Stimulated activated CD4-positive, alpha-beta T cell treated with anti-CD3 and anti-CD28 coated beads, Interleukin-1b, Interleukin-23, amount 100 ng/mL, for 1 hour (primary cell): ENCODE measurements around the gene RASGRF1.
"Not testable (repeated sequence)": the region's sequence is repeated elsewhere in the genome, so short reads cannot be mapped to it uniquely, and the experiment has no call there.

Source experiments
- DNase-seq, 2 donors: peaks; one replicate each; pipeline ENCODE4 v3.0.0-alpha.2; 2020; ENCODE audit warnings: low read depth in 2 of 2

Gene RASGRF1

DNA sequence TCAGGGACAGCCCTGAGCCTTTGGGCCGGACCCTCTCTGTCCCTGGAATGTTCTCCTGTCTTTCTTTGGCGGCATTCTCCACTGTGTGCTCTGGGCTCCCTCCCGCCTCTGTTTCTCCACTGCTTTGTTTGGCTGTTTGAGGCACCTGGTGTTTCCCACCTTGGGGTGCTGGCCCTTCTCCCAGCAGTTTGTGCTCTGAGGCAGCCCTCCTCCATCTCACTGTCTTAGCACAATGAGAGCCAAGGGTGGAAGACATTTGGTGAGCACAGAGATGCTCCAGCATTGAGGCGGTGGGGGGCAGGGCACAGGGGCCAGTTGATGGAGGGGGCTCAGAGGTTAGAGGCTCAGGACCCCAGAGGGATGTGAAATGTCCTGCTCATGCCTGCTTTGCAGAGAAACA lies 54.3 kb downstream of the RASGRF1 start:
- no peak for DNase-seq

DNA sequence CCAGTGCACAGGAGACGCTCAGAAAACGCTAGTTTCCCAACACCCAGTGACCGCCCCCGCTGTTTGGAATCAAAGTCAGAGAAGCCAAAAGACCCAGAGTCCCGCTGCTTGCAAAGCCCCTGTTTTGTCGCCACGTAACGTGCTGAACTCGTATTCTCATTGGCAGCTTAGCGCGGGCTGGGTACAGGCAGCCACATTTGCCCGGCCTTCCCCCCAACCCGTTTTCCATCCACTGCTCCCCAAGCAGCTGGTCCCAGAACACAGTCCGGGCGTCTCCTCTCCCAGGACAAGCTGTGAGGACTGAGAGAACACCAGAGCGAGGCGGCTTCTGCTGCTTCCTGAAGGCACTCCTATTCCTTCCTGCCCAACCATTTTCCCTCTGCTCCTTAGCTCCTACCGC lies 54.8 kb downstream of the RASGRF1 start:
- no peak for DNase-seq

DNA sequence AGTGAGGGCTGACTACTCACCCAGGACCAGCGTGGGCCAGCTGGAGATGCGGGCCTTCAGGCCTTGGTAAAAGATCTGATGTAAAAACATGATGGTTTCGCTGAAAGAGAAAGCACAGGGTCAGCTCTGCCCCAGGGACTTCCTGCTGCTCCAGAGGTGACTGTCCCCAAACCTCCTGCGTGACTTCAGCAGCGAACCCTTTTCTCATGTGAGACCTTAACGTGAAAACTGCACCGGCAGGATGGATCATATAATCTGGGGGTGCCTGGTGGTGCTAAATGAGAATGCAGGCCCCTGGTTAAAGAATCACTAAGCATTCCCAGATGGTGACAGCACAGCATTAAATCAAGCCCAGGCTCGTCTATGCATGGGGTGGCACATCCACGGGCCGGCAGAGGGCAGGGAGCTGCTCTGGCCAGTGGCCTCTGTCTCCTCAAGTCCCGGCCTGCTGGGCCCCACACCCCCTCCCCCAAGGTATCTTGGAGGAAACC lies 55.4 kb downstream of the RASGRF1 start:
- DNase-seq, result no peak

DNA sequence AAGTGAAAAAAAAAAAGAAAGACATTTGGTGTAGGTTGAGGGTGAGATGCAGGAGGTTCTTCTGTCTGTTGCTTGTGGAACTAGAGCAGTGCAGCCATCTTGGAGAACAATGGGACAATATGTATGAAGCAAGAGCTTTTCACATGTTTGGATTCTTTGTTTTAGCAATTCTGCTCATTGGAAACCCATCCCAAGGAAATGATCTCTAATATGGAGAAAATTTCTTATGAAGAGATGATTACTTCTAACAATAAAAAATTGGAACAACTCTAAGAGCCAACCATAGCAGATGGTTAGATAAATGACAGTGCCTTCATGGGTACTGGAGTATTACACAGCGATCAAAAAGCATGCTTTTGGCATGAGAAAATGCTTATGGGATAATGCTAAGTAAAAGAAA lies 56.3 kb downstream of the RASGRF1 start:
- no peak for DNase-seq

DNA sequence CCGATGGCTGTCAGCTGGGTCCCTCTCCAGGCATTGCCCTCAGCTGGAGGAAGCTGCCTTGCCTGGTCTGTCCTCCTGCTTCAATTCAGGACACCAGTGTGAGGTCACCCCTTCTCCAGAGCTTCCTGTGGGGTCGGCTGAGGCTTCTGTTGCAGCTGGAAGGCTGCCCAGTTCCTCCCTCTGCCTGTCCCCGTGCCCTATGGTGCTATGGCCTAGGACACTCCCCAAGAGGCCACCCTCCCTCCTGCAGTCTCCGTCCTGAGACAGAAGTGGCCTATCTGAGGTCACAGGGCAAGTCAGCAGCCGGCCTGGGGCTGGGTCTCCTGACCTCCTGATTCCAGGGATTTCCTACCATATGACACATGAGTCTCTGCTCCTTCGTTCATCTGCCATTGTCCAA lies 57.9 kb downstream of the RASGRF1 start:
- no peak for DNase-seq

DNA sequence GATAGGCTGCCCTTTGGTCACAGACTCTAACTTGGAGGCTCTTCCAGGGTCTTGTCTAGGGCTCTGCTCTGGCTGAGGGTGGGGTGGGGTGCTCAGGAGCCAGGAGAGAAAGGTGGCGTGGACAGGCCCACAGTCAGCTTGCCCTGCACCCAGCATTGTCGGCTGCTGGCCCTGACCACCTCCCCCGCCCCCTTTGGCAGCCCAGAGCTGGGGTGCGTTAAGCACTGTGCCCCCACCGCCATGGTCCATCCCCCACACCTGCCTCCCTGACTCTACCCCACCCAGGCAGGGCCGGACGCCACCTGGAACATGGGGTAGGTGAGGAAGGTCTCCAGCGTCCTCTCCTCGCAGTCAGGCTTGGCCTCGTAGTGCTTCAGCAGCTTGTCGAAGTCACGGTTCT lies 58.8 kb downstream of the RASGRF1 start:
- no peak for DNase-seq

DNA sequence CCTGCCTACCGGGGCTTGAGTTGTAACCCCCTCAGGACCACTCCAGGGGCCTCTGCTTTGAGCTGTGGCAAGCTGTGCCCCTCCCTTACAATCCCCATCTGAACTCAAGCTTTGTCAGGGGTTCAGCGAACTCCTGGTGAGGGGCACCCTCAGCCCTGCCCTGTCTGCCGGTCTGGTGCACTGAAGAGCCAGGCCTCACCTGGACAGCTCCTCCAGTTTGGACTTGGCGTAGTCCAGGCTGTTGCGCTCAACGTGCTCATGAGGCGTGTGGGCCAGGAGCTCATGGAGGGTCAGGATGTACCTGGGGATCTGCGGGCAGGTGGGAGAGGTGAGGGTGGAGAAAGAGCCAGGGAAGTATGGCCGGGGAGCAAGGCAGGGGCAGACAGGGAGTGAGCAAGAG lies 59.4 kb downstream of the RASGRF1 start:
- no peak for DNase-seq

DNA sequence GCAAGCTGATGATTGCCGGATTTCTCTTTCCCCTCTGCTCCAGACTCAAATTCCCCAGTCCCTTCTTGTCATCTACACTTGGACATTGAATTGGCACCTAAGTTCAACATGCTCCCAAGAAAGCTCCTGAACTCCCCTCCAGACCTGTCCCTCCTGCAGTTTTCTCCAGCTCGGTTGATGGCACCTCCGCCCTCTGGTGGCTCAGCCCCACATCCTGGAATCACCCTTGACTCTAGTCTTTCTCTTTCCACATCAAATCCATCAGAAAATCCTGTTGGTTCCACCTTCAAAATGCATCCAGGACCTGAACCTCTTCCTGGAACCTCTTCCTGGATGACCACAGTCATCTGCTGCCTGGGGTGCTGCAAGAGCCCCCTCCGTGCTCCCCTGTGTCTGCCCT lies 60.1 kb downstream of the RASGRF1 start:
- no peak for DNase-seq

DNA sequence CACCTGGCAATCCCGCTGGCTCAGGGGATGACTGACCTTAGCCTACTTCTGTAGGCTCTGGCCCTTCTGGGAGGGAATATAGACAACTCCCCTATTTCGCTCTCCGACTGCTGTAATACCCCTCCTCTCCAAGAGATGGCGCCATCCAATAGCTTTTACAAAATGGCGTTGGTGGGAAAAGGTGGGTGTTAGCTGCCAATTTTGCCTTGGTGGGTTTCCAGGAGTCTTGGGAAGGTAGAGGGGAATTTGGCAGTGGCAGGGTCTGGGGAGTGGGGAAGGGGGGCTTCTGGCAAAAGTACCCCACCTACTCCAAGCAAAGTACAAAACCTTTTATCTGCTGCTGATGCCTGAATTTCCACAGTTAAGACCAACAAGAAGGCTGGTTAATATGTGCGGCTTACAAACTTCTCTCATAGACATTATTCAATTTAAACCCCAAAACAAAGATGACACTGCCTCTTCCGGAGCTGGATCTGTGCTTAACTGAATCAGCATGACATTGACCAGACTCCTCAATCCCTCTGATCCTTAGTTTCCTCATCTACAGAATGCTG lies 62.1 kb downstream of the RASGRF1 start:
- no peak for DNase-seq

DNA sequence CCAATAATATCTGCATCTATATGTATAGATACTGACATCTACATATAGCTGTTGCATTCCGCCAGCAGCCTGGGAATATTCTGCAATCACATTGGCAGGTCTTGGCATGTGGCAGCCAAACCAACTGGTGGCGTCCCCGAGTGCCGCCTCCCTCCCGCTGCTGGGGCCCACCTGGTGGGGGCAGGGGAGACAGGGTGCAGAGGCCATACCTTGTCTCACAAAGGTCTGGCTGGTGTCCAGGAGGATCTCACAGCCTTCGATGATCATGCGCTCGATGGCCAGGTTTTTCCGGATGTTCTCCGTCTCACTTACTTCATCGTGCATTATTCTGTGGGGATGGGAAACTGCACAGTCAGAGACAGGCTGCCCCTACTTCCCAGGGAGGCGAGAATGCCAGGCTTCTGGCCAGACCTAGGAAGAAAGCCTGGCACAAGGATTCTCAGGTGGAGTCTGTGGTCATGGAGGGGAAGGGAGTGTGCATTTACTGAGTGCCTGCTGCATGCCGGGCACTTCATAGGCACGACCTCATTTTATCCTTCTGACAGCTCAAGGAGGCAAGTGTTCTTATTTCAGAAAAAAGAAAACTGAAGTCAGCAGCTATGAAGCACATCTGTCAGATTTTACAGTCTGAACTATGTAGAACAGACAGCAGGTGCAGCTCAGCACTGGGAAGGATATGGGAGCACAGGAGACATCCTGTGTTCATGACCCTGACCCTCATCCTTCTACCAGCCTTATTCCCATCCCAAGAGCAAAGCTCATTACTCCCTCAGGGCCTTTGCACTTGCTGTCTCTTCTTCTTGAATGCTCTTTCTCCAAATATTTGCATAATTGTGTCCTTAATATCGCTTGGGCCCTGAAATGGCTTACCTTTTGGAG lies 62.8 kb downstream of the RASGRF1 start:
- no peak for DNase-seq

DNA sequence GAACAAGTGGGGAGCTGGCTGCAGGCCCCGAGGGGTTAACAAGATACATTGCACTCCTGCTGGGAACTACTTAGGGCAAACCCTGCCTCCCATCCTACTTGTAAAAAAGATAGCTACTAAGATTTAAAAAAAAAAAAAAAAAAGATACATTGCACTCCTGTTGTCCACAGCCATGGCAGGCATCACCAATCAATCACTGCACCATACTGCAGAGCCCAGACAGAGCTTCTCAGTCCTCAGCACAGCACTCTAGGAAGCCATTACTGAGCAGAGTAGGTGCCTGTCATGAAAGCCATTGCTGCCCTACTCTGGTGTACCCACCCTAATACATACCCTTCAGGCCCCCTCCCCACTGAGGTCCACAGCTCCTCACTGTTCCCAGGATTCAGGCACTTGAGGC lies 64.8 kb downstream of the RASGRF1 start:
- no peak for DNase-seq

DNA sequence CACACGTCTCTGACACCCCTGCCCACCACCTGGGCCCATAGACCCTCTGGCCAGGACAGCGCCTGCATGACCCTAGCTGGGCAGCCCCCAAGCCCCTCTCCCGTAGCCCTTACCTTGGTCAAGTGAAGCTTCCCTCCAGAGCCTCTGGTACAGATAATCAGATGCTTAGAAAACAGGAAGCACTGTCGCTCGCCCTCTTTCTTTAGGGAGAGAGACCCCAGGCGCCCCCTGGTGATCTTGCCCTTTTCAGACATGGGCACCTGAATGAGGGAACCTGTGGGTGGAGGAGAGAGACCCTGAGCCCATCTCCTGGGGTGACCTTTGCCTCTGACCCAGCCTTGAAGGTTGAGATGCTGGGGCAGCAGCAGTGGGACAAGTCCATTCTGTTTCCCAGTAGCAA lies 65.4 kb downstream of the RASGRF1 start:
- no peak for DNase-seq

DNA sequence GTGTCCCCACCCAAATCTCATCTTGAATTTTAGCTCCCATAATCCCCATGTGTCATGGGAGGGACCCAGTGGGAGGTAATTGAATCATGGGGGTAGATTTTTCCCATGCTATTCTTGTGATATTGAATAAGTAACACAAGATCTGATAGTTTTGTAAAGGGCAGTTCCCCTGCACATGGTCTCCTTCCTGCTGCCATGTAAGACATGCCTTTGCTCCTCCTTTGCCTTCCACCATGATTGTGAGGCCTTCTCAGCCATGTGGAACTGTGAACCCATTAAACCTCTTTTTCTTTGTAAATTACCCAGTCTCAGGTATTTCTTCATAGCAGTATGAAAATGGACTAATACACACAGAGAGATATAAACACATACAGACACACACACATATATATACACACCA lies 66.1 kb downstream of the RASGRF1 start:
- not testable (repeated sequence) for DNase-seq

DNA sequence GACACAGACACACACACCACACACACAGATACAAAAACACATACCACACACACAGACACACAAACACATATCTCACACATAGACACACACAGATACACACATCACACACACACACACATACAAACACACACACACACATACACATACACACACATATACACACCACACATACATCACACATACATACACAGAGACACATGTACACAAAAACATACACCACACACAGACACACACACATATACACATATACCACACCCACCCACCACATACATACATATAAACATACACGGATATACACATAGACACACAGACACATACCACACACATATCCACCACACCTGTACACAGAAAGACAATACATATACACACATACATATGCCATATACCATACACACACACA lies 66.7 kb downstream of the RASGRF1 start:
- DNase-seq, result no peak

DNA sequence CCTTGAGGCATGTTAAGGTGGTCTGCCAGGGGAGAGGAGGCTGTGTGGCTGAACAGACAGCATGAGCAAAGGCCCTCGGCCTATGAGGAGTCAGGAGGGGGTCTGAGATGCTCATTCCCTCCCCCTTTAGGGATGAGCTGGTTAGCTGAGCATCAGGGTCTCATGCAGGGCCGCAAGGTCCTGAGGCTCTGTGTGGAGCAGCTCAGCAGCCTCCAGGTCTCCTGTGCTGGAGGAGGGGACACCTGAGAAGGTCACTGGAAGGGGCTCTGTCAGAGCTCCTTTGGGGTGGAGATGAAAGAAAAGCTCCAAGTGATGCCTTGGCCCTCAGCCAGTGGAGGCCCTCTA lies 67.1 kb downstream of the RASGRF1 start:
- DNase-seq, result no peak

DNA sequence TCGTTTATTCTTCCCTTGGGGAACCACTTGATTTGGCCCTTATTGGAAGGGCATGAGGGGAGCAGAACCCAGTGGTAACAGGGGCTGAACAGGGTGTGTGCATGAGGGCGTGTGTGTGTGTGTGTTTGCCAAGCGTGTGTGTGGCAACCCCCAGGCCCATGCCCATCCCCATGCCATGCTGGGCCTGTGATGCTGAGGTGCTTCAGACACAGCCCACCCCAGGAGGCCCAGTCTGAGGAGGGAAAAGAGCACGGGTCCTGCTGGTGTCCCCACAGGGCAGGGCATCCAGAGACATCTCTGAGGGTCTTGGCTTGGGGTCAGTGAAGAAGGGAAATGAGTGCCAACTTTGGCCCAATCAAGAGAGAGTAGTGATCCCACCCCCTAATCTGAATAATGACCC lies 71.6 kb downstream of the RASGRF1 start:
- DNase-seq, result no peak

DNA sequence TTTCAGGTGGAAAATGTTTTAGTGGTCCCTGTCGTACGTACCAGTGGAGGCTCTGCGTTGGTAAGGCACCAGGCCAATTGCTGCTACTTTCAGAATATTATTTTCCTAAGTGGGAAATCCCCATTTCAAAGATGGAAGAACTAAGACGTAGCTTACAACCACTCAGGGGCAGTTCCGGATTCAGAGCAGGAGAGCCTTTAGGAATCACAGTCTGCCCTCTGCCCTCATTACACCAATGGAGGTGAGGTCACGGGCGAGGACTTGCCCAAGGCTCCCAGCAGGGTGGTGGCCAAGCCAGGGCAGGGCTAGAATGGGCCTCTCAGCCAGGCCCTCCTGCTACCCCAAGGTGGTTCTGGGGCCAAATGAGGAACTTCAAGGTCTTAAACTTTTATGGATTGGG lies 72.6 kb downstream of the RASGRF1 start:
- no peak for DNase-seq

DNA sequence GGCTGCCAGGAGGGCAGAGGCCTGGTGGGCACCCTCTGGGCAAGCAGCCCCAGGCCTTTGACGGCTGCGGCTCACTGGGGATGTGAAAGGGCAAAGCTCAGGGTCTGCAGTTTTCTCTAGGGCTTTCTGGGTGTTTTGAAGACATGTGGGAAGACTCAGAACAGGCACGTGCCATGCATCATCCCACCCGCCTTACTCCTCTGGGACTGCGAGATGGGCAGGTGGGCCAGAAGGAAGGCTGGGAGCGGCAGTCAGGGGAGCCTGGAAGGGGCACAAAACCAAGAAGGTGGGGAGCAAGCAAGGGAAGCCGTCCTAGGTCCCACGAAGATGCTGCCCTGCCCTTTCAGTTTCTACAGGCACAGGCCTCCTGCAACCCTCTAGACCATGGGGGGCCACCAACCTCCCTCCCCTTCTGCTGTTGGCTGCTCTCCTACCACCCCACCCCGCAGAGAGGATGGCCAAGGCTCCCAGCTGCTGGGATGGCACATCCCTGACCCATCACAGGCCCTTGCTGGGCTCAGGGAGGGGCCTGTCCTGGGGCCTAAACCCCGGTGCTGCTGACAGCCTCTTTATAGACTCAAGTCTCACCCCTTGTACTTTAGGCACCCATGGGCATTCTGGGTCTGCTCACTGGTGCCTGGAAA lies 73.9 kb downstream of the RASGRF1 start:
- DNase-seq, result no peak

DNA sequence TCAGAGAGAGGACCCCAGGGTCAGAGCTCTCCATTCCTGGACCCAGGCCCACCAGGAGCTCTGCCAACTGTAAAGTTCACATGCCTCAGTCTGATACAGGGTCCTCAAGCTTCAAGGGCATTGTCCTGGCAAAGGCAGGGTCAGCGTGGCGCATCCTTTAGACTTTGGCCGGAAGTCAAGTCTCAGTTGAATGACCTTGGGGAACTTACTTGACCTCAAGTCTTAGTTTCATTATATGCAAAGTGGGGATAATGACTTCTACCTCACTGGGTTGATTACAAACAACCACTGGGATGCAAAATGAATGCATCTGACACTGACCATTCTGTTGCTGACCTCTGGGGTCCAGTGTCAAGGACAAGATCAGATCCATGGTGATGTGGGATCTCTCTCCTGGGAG lies 75.2 kb downstream of the RASGRF1 start:
- DNase-seq, result no peak

DNA sequence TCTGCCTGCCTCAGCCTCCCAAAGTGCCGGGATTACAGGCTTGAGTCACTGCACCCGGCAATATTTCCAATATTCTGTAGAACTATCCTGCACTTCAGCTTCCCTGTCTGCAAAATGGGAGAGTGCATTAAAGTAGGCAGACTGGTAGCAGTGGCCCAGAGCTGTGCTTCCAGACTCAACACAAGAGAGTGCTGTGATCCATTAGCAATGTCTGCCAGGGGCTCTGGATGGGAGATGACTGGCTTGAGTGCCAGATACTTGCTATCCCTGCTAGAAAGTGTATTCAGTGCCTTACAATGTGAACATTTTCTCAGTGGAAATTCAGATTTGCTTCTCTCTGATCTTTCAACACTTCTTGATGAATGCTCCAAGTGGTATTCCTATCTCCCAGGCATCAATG lies 80.3 kb downstream of the RASGRF1 start:
- DNase-seq, result no peak

DNA sequence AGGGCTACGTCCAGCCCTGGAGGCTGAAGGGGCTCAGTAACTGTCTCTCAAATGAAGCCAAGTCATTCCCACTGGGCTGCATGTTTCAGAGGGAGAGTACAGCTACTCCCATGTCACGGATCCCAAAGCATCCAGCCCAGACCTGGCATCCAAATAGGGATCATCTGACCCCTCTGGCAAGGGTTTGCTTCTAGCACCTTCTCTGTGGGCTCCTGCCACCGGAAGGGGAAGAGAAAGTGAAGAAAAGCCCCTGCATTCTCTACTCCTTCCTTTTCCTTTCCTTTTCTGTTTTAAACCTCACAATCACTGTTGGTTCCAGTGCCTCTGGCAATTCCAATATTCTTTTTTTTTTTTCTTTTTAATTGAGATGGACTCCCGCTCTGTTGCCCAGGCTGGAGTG lies 81.2 kb downstream of the RASGRF1 start:
- DNase-seq, result no peak

DNA sequence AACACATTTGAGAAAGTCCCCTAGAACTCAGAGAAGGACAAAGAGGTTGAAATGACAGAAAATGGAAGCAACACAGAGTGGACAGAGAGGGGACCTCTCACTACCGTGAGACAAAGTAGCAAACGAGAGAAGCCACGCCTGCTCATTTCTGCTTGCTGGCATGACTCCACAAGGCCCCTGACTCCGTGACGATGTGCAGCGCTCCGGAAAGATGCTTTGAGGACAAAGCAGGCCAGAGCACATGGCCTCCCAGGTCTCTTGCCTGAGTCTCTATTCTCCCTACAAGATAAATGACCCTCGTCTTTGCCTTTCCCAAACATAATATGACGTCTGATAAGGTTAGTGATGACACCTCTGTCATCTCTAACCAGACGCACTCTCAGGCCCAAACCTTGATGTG lies 81.9 kb downstream of the RASGRF1 start:
- no peak for DNase-seq

DNA sequence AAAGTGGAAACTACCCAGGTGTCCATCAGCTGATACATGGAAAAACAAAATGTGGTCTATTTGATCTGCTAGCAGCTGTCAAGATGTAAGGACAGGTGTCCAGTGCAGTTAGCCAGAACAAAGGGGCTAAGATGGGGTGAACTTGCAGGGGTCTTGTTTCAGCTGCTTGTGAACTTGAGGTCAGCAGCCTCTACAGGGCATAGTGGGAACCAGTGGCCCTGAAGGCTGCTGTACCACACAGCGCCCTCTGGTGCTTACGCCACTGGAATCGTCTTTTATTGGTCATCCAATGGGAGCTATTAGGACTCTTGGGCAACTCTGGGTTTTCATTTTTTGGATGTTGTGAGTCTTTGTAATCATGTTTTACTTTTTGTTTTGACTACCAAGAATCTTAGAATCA lies 83.5 kb downstream of the RASGRF1 start:
- no peak for DNase-seq
